WTC11 (cell line): Measurements from ENCODE around the gene SLIT1. TPM values are rescaled to one million over a fixed set of nuclear protein-coding genes. Genes with fewer than 3 reads are reported as not detected.

Source experiments
- AR ChIP-seq: fragments of 250-450 bp; sonication (Bioruptor Pico); IDR thresholded peaks from 2 replicates; pipeline ENCODE4 v1.9.0; 2021; ENCODE audit warnings: mild to moderate bottlenecking
- ARID4B ChIP-seq: sonication (generic); formaldehyde crosslinking; IDR thresholded peaks from 2 replicates; pipeline ENCODE4 v1.8.0; 2023; ENCODE audit warnings: missing genetic modification reagents, mild to moderate bottlenecking, borderline replicate concordance
- CBFB ChIP-seq: sonication (generic); formaldehyde crosslinking; IDR thresholded peaks from 2 replicates; pipeline ENCODE4 v1.8.1; 2022; ENCODE audit warnings: mild to moderate bottlenecking, low read depth, missing genetic modification reagents
- CREB1 ChIP-seq: sonication (generic); formaldehyde crosslinking; IDR thresholded peaks from 2 replicates; pipeline ENCODE4 v1.8.0; 2023; ENCODE audit warnings: mild to moderate bottlenecking, missing genetic modification reagents
- CTCF ChIP-seq: fragments of 200-600 bp; IDR thresholded peaks from 2 replicates; pipeline ENCODE4 v1.8.0; 2022; ENCODE audit warnings: antibody characterized with exemption
- ESRRA ChIP-seq: sonication (generic); formaldehyde crosslinking; IDR thresholded peaks from 2 replicates; pipeline ENCODE4 v1.8.1; 2022; ENCODE audit warnings: mild to moderate bottlenecking, missing genetic modification reagents, borderline replicate concordance
- KAT7 ChIP-seq: sonication (generic); formaldehyde crosslinking; IDR thresholded peaks from 2 replicates; pipeline ENCODE4 v1.8.1; 2023; ENCODE audit warnings: missing genetic modification reagents, mild to moderate bottlenecking, borderline replicate concordance
- OVOL2 ChIP-seq: fragments of 250-450 bp; sonication (Bioruptor Pico); IDR thresholded peaks from 2 replicates; pipeline ENCODE4 v1.9.0; 2021; ENCODE audit warnings: mild to moderate bottlenecking, borderline replicate concordance
- RELA ChIP-seq: sonication (generic); formaldehyde crosslinking; IDR thresholded peaks from 2 replicates; pipeline ENCODE4 v1.8.1; 2022; ENCODE audit warnings: missing genetic modification reagents, mild to moderate bottlenecking, borderline replicate concordance
- RORB ChIP-seq: fragments of 250-450 bp; sonication (Bioruptor Pico); IDR thresholded peaks from 2 replicates; pipeline ENCODE4 v1.9.0; 2021; ENCODE audit warnings: mild to moderate bottlenecking
- SMAD3 ChIP-seq: sonication (generic); formaldehyde crosslinking; IDR thresholded peaks from 2 replicates; pipeline ENCODE4 v1.8.0; 2022; ENCODE audit warnings: missing genetic modification reagents, mild to moderate bottlenecking, borderline replicate concordance
- SP1 ChIP-seq: sonication (generic); formaldehyde crosslinking; conservative IDR thresholded peaks from 2 replicates; pipeline ENCODE4 v1.8.1; 2022; ENCODE audit warnings: missing genetic modification reagents
- TCF7 ChIP-seq: sonication (generic); formaldehyde crosslinking; IDR thresholded peaks from 2 replicates; pipeline ENCODE4 v1.8.0; 2022; ENCODE audit warnings: mild to moderate bottlenecking, low read depth, missing genetic modification reagents, moderate library complexity
- TEAD4 ChIP-seq: sonication (generic); formaldehyde crosslinking; IDR thresholded peaks from 2 replicates; pipeline ENCODE4 v1.8.0; 2022; ENCODE audit warnings: mild to moderate bottlenecking, missing genetic modification reagents
- TP53 ChIP-seq: sonication (generic); formaldehyde crosslinking; IDR thresholded peaks from 2 replicates; pipeline ENCODE4 v1.8.1; 2023; ENCODE audit warnings: mild to moderate bottlenecking, missing genetic modification reagents
- USF1 ChIP-seq: sonication (generic); formaldehyde crosslinking; IDR thresholded peaks from 2 replicates; pipeline ENCODE4 v1.8.0; 2022; ENCODE audit warnings: mild to moderate bottlenecking, missing genetic modification reagents
- ZNF121 ChIP-seq: sonication (generic); formaldehyde crosslinking; IDR thresholded peaks from 2 replicates; pipeline ENCODE4 v1.8.0; 2023; ENCODE audit warnings: missing genetic modification reagents
- ZNF263 ChIP-seq: sonication (generic); formaldehyde crosslinking; IDR thresholded peaks from 2 replicates; pipeline ENCODE4 v1.8.1; 2022; ENCODE audit warnings: low read depth, mild to moderate bottlenecking, moderate library complexity, missing genetic modification reagents
- ZNF281 ChIP-seq: sonication (generic); formaldehyde crosslinking; IDR thresholded peaks from 2 replicates; pipeline ENCODE4 v1.8.0; 2023; ENCODE audit warnings: mild to moderate bottlenecking, missing genetic modification reagents
- ZNF396 ChIP-seq: fragments of 250-450 bp; sonication (Bioruptor Pico); IDR thresholded peaks from 2 replicates; pipeline ENCODE4 v1.8.0; 2021; ENCODE audit warnings: mild to moderate bottlenecking, moderate library complexity, borderline replicate concordance
- ZNF512 ChIP-seq: sonication (generic); formaldehyde crosslinking; IDR thresholded peaks from 2 replicates; pipeline ENCODE4 v1.8.1; 2022; ENCODE audit warnings: missing genetic modification reagents, borderline replicate concordance
- ZSCAN18 ChIP-seq: fragments of 250-450 bp; sonication (Bioruptor Pico); IDR thresholded peaks from 2 replicates; pipeline ENCODE4 v2.1.2; 2022; ENCODE audit warnings: mild to moderate bottlenecking, moderate library complexity
- total RNA-seq: library from RNA; stranded (reverse); gene quantifications from 3 replicates; pipeline ENCODE4 v1.2.3, GENCODE V29; 2021

Gene SLIT1
- total RNA-seq, 1 experiment from 2014 or later: 1.6 TPM

GRCh38 chr10:97081621-97082235 lies 104.0 kb downstream of the SLIT1 start (continued):
- TF ChIP-seq ZNF512 (no peak), KAT7 (0 out of 2 replicates have a peak, but pooled peaks have one; percentile 48), RORB (no peak), ZNF281 (CRISPR knock-in tag) (peak; percentile 81; the same call in 1 of the 2 replicates), TCF7 (no peak), SMAD3 (CRISPR knock-in tag) (peak; percentile 98), TP53 (CRISPR knock-in tag) (peak; percentile 96), CREB1 (CRISPR knock-in tag) (peak; percentile 68; the same call in 1 of the 2 replicates), AR (0 out of 2 replicates have a peak, but pooled peaks have one; percentile 26), TEAD4 (peak; percentile 81; the same call in 1 of the 2 replicates), CTCF (peak; percentile 45; the same call in 1 of the 2 replicates), ZNF396 (CRISPR knock-in tag) (peak; percentile 34; the same call in 1 of the 2 replicates), ZNF263 (0 out of 2 replicates have a peak, but pooled peaks have one; percentile 31), OVOL2 (no peak), ZSCAN18 (CRISPR knock-in tag) (peak; percentile 58; the same call in 1 of the 2 replicates), USF1 (CRISPR knock-in tag) (peak; percentile 75), CBFB (CRISPR knock-in tag) (no peak), ARID4B (peak; percentile 96), ZNF121 (CRISPR knock-in tag) (peak; percentile 100), ESRRA (CRISPR knock-in tag) (peak; percentile 87; the same call in 1 of the 2 replicates), RELA (CRISPR knock-in tag) (no peak), SP1 (no peak)
